SU-DHL-6 (cell line): ENCODE data around the gene ALOX5.

Experiments used
- H2AFZ ChIP-seq: fragments of 200-600 bp; sonication (generic); 2 replicates; pipeline ENCODE4 v1.6.1; 2014; ENCODE audit warnings: low read depth, mild to moderate bottlenecking, moderate library complexity, mixed read lengths, antibody characterized with exemption, low read length; ENCODE audit not compliant: severe bottlenecking
- H3F3A ChIP-seq: fragments of 200-600 bp; shearing (Covaris generic); 2 replicates; pipeline ENCODE4 v1.6.0; 2016; ENCODE audit warnings: antibody characterized with exemption, mild to moderate bottlenecking; ENCODE audit not compliant: insufficient read depth
- H3K27ac ChIP-seq: fragments of 200-600 bp; sonication (generic); 2 replicates; pipeline ENCODE4 v1.5.1; 2016; ENCODE audit warnings: low read depth, mild to moderate bottlenecking, low read length, moderate library complexity, mixed read lengths
- H3K27me3 ChIP-seq: fragments of 200-600 bp; sonication (generic), shearing (Covaris generic); 2 replicates; pipeline ENCODE4 v1.6.0; 2014; ENCODE audit warnings: mild to moderate bottlenecking, low read length
- H3K36me3 ChIP-seq: fragments of 200-600 bp; sonication (generic); 2 replicates; pipeline ENCODE4 v1.6.1; 2014; ENCODE audit warnings: mild to moderate bottlenecking, low read length, mixed read lengths
- H3K4me2 ChIP-seq: fragments of 300-600, 200-600 bp; shearing (Covaris generic), sonication (generic); 2 replicates; pipeline ENCODE4 v1.6.0; 2014; ENCODE audit warnings: low read length, low read depth, mild to moderate bottlenecking; ENCODE audit not compliant: poor library complexity, severe bottlenecking
- H3K4me3 ChIP-seq: fragments of 200-600 bp; sonication (generic); 2 replicates; pipeline ENCODE4 v1.5.1; 2014; ENCODE audit warnings: antibody characterized with exemption, low read length, mild to moderate bottlenecking, mixed read lengths; ENCODE audit not compliant: insufficient read depth, poor library complexity, severe bottlenecking
- H3K79me2 ChIP-seq: fragments of 200-600 bp; sonication (generic); 2 replicates; pipeline ENCODE4 v1.6.1; 2014; ENCODE audit warnings: mild to moderate bottlenecking, low read length, moderate library complexity; ENCODE audit not compliant: insufficient read depth
- H3K9ac ChIP-seq: fragments of 200-600 bp; sonication (generic); 2 replicates; pipeline ENCODE4 v1.7.0; 2014; ENCODE audit warnings: mild to moderate bottlenecking, low read length
- H3K9me2 ChIP-seq: fragments of 200-600 bp; sonication (generic); replicated peaks from 2 replicates; pipeline ENCODE4 v1.6.1; 2014; ENCODE audit warnings: low read length; ENCODE audit not compliant: insufficient read depth
- H3K9me3 ChIP-seq: fragments of 200-600 bp; sonication (generic); 2 replicates; pipeline ENCODE4 v1.6.1; 2014; ENCODE audit warnings: low read length, mixed read lengths; ENCODE audit not compliant: insufficient read depth
- H4K20me1 ChIP-seq: fragments of 200-600 bp; sonication (generic); 2 replicates; pipeline ENCODE4 v1.6.1; 2014; ENCODE audit warnings: low read depth, mild to moderate bottlenecking, antibody characterized with exemption, low read length, moderate library complexity, mixed read lengths
- EZH2phosphoT487 ChIP-seq: fragments of 200-600 bp; sonication (generic), shearing (Covaris generic); conservative IDR thresholded peaks from 2 replicates; pipeline ENCODE4 v1.6.1; 2018; ENCODE audit warnings: mild to moderate bottlenecking, antibody characterized with exemption, low read length, moderate library complexity, mixed read lengths
- TF ChIP-seq, protein P1 (sequence below): fragments of 200-600 bp; sonication (generic); IDR thresholded peaks from one replicate; pipeline ENCODE4 v1.5.1; 2017; ENCODE audit warnings: antibody characterized with exemption, mild to moderate bottlenecking, low read length, moderate library complexity; ENCODE audit not compliant: insufficient read depth, poor library complexity, severe bottlenecking

Gene ALOX5

DNA sequence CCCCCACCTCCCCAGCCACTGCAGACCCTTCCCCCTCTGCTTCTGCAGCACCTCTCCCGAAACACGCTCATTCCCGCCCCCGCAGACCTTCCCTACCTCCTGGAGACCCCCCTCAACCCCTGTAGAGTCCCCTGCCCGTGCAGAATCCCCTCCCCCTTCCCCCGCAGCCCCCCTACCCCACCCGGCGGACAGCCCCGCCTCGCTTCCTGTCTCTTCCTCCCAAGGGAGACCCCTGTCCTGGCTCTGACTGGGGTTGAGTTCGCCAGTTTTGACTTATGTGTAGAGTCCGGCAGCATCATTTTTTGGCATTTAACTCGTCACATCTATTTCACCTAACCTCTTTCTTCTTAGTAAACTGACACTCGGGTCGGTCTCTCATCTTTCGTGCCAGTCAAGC, 54.0 kb downstream of the ALOX5 start:
- Histone ChIP-seq H2AFZ (no peak overlapping the region), H4K20me1 (no peaks in the 10 kb centered on the region), H3F3A (peaks cover 7% of the 10 kb centered on the region; the same call in 1 of the 2 replicates), H3K4me3 (no peak overlapping the region), H3K27ac (no peak overlapping the region), H3K9me3 (no peaks in the 10 kb centered on the region), H3K9me2 (no peaks in the 10 kb centered on the region), H3K36me3 (peaks cover 16% of the 10 kb centered on the region; the same call in 1 of the 2 replicates), H3K27me3 (no peaks in the 10 kb centered on the region), H3K79me2 (no peaks in the 10 kb centered on the region), H3K9ac (no peak overlapping the region), H3K4me2 (no peak overlapping the region)
- TF ChIP-seq, protein P1, sequence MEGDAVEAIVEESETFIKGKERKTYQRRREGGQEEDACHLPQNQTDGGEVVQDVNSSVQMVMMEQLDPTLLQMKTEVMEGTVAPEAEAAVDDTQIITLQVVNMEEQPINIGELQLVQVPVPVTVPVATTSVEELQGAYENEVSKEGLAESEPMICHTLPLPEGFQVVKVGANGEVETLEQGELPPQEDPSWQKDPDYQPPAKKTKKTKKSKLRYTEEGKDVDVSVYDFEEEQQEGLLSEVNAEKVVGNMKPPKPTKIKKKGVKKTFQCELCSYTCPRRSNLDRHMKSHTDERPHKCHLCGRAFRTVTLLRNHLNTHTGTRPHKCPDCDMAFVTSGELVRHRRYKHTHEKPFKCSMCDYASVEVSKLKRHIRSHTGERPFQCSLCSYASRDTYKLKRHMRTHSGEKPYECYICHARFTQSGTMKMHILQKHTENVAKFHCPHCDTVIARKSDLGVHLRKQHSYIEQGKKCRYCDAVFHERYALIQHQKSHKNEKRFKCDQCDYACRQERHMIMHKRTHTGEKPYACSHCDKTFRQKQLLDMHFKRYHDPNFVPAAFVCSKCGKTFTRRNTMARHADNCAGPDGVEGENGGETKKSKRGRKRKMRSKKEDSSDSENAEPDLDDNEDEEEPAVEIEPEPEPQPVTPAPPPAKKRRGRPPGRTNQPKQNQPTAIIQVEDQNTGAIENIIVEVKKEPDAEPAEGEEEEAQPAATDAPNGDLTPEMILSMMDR: no peak
- no peak for TF ChIP-seq EZH2phosphoT487

DNA sequence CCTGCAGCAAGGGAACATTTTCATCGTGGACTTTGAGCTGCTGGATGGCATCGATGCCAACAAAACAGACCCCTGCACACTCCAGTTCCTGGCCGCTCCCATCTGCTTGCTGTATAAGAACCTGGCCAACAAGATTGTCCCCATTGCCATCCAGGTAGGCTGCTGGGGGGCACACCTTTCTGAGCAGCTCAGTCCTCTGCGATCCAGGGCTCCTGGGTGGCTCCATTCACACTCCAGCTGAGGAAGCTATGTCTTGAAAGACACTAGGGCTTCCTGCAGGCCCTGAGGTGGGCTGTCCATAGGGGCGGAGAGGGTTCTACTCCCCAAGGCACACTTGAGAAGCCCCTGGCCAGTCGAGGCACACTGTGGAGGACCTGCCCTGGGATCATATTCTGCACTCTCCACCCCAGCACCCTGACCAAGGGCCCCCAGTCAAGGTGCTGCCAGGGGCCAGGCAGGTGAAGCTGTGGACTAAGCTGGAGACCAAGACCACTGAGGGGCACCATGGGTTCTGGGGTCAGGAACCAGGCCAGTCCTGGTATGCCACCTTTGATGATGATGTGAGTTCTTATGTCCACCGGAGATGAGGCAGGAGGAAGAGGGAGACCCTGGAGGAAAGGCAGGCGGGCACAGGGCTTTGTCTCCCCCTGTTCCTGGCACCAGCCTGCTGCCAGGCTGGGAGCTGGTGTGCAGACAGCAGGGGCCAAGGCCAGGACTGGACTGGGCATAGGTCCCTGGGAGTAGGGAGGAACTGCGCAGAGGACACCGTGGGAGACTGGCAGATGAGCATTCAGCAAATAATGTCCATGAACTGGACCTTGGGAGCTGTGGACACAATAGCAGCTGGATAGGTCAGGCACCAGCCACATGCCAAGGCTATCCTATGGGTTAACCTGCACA, 54.8 kb downstream of the ALOX5 start:
- no peak for TF ChIP-seq EZH2phosphoT487
- TF ChIP-seq, protein P1: no peak
- Histone ChIP-seq H3K27ac (no peak overlapping the region), H2AFZ (no peak overlapping the region), H3K9me2 (no peaks in the 10 kb centered on the region), H4K20me1 (no peaks in the 10 kb centered on the region), H3K4me2 (no peak overlapping the region), H3K4me3 (no peak overlapping the region), H3K36me3 (peaks cover 17% of the 10 kb centered on the region; the same call in 1 of the 2 replicates), H3K9me3 (no peaks in the 10 kb centered on the region), H3K27me3 (no peaks in the 10 kb centered on the region), H3F3A (peaks cover 7% of the 10 kb centered on the region; the same call in 1 of the 2 replicates), H3K79me2 (no peaks in the 10 kb centered on the region), H3K9ac (no peak overlapping the region)

DNA sequence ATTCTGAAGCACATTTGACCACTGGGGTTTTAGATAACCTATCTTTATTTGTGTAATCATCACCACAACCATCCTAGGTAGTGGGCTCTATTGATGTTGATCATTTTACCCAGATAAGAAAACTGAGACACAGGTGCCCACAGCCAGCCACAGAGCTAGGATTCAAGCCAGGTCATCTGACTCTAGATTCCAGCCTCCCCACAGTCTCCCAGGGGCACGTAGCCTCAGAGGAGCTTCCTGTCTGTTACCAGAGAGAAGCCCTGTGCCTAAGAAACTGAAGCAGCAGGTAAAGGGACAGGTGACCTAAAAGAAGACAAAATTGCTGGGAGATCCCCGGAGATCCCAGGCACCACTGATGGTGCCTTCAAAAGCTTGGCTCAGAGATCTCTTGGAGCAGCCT, 55.8 kb downstream of the ALOX5 start:
- no peaks in the 10 kb centered on the region for H3K27me3 ChIP-seq
- H2AFZ ChIP-seq: no peak overlapping the region
- H3K4me2 ChIP-seq: no peak overlapping the region
- peaks cover 7% of the 10 kb centered on the region; the same call in 1 of the 2 replicates for H3F3A ChIP-seq
- TF ChIP-seq EZH2phosphoT487: no peak
- TF ChIP-seq, protein P1: no peak
- H3K4me3 ChIP-seq: no peak overlapping the region
- peaks cover 17% of the 10 kb centered on the region; the same call in 1 of the 2 replicates for H3K36me3 ChIP-seq
- H4K20me1 ChIP-seq: no peaks in the 10 kb centered on the region
- H3K79me2 ChIP-seq: no peaks in the 10 kb centered on the region
- no peaks in the 10 kb centered on the region for H3K9me3 ChIP-seq
- H3K9me2 ChIP-seq: no peaks in the 10 kb centered on the region
- H3K27ac ChIP-seq: no peak overlapping the region
- no peak overlapping the region for H3K9ac ChIP-seq
